HepG2 (cell line): ENCODE data around the gene PCDHGB3. TPM values are rescaled to one million over a fixed set of nuclear protein-coding genes. Genes with fewer than 3 reads are reported as not detected.

ENCODE experiments used
- ATAC-seq: fragments of 200-7000 bp; cut with Tn5 transposase; 3 replicates; pipeline ENCODE4 v1.9.1; 2020; ENCODE audit warnings: mild to moderate bottlenecking, moderate library complexity
- BruUV-seq: library from RNA; stranded (reverse); fragments of 400-500 nt; replicated peaks from 2 replicates; lab custom pipeline; 2021; lab: Mats Ljungman, UMichigan
- CTCF ChIA-PET: fragments of 300-600 bp; formaldehyde crosslinking; extraction: SDS; loops from one replicate; lab custom pipeline; 2021; ENCODE audit warnings: low total read pairs, inconsistent platforms, low intra/inter-chr PET ratio; lab: Yijun Ruan, JAX
- POLR2A ChIA-PET: fragments of 350-600 bp; sonication (Branson Sonifier 250); formaldehyde crosslinking; loops from one replicate; lab custom pipeline; 2020; ENCODE audit warnings: antibody characterized with exemption, inconsistent platforms; lab: Yijun Ruan, JAX
- DNase-seq: peaks from one replicate; pipeline ENCODE4 v3.0.0-alpha.2; 2015; ENCODE audit warnings: low spot score
- FAIRE-seq: peaks from 3 replicates; lab custom pipeline; 2011; peaks lifted over from hg19 to GRCh38; lab: Jason Lieb, UNC
- H2AFZ ChIP-seq: one replicate; pipeline ENCODE4 v1.6.1; 2011; ENCODE audit warnings: low read length, inconsistent platforms
- H3K27ac ChIP-seq: fragments of 300-600 bp; 3 replicates; pipeline ENCODE4 v1.8.0; 2011; ENCODE audit warnings: mixed run types, mild to moderate bottlenecking, mixed read lengths, low read length, inconsistent platforms; ENCODE audit not compliant: insufficient read depth; ENCODE audit errors: extremely low read length
- H3K27me3 ChIP-seq, 2 experiments: fragments of 200-600 bp in 1 of 2; 2 replicates in 1 of 2; 3 replicates in 1 of 2; pipeline versions ENCODE4 v1.6.0 to v1.8.0; 2011; ENCODE audit warnings: low read length in 2 of 2, mild to moderate bottlenecking in 2 of 2, moderate library complexity in 2 of 2, inconsistent platforms in 1 of 2; ENCODE audit not compliant: insufficient read depth in 2 of 2, control insufficient read depth in 1 of 2
- H3K36me3 ChIP-seq, 2 experiments: fragments of 200-600 bp in 1 of 2; replicated peaks in 1 of 2; 2 replicates in 1 of 2; 3 replicates in 1 of 2; pipeline versions ENCODE4 v1.5.1 to v1.8.0; 2011; ENCODE audit warnings: low read length in 2 of 2, inconsistent platforms in 1 of 2; ENCODE audit not compliant: insufficient read depth in 2 of 2, control insufficient read depth in 1 of 2
- H3K4me1 ChIP-seq: 2 replicates; pipeline ENCODE4 v1.5.1; 2012; ENCODE audit warnings: low read length, inconsistent platforms; ENCODE audit not compliant: insufficient read depth
- H3K4me2 ChIP-seq: 2 replicates; pipeline ENCODE4 v1.6.0; 2011; ENCODE audit warnings: low read depth, low read length, inconsistent platforms
- H3K4me3 ChIP-seq, 3 experiments: fragments of 200-600 bp in 1 of 3; sonication (generic), shearing (Covaris generic) in 1 of 3; replicated peaks in 1 of 3; 2 replicates each; pipeline ENCODE4 v1.5.1; 2011 to 2016; ENCODE audit warnings: low read length in 3 of 3, inconsistent platforms in 2 of 3, low read depth in 2 of 3, mild to moderate bottlenecking in 2 of 3, control low read depth in 1 of 3, mixed read lengths in 1 of 3; ENCODE audit not compliant: insufficient read depth in 1 of 3
- H3K79me2 ChIP-seq: one replicate; pipeline ENCODE4 v1.6.1; 2011; ENCODE audit warnings: low read length, inconsistent platforms; ENCODE audit not compliant: insufficient read depth
- H3K9ac ChIP-seq: 2 replicates; pipeline ENCODE4 v1.6.0; 2011; ENCODE audit warnings: mild to moderate bottlenecking, low read depth, low read length, inconsistent platforms; ENCODE audit not compliant: insufficient read depth
- H3K9me3 ChIP-seq: 2 replicates; pipeline ENCODE4 v1.5.1; 2012; ENCODE audit warnings: mild to moderate bottlenecking, low read length
- H4K20me1 ChIP-seq: 2 replicates; pipeline ENCODE4 v1.6.0; 2011; ENCODE audit warnings: inconsistent platforms, mild to moderate bottlenecking, low read length, moderate library complexity; ENCODE audit not compliant: insufficient read depth
- BORCS8-MEF2B ChIP-seq: sonication (generic); formaldehyde crosslinking; IDR thresholded peaks from 2 replicates; pipeline ENCODE4 v1.8.0; 2022; ENCODE audit warnings: mild to moderate bottlenecking, missing genetic modification reagents
- CC2D1A ChIP-seq: sonication (generic); formaldehyde crosslinking; IDR thresholded peaks from 2 replicates; pipeline ENCODE4 v1.8.1; 2023; ENCODE audit warnings: mild to moderate bottlenecking, missing genetic modification reagents
- KAT8 ChIP-seq: IDR thresholded peaks from 2 replicates; pipeline ENCODE4 v1.6.1; 2016; ENCODE audit warnings: missing genetic modification reagents, missing compliant biosample characterization
- KDM3A ChIP-seq: IDR thresholded peaks from 2 replicates; pipeline ENCODE4 v1.6.1; 2018; ENCODE audit warnings: low read depth, missing compliant biosample characterization
- KLF11 ChIP-seq: IDR thresholded peaks from 2 replicates; pipeline ENCODE4 v1.6.1; 2016; ENCODE audit warnings: missing compliant biosample characterization
- KMT2B ChIP-seq: IDR thresholded peaks from 2 replicates; pipeline ENCODE4 v1.6.1; 2016; ENCODE audit warnings: missing genetic modification reagents, missing compliant biosample characterization
- MAFK ChIP-seq, 2 experiments: IDR thresholded peaks in 1 of 2; conservative IDR thresholded peaks in 1 of 2; 2 replicates each; pipeline ENCODE4 v1.6.1; 2011; ENCODE audit warnings: improper control_type of control experiment in 2 of 2, low read length in 2 of 2
- MYPOP ChIP-seq: sonication (generic); formaldehyde crosslinking; IDR thresholded peaks from 2 replicates; pipeline ENCODE4 v1.8.1; 2023; ENCODE audit warnings: mild to moderate bottlenecking, moderate library complexity, missing genetic modification reagents
- NAIF1 ChIP-seq: sonication (generic); formaldehyde crosslinking; IDR thresholded peaks from 2 replicates; pipeline ENCODE4 v1.5.0; 2020; ENCODE audit warnings: mild to moderate bottlenecking, missing genetic modification reagents, borderline replicate concordance
- NFIC ChIP-seq: IDR thresholded peaks from 2 replicates; pipeline ENCODE4 v1.6.1; 2012; ENCODE audit warnings: mild to moderate bottlenecking, low read length, inconsistent platforms
- NFYC ChIP-seq: IDR thresholded peaks from 2 replicates; pipeline ENCODE4 v1.6.1; 2016; ENCODE audit warnings: missing genetic modification reagents, missing compliant biosample characterization
- PAF1 ChIP-seq: IDR thresholded peaks from 2 replicates; pipeline ENCODE4 v1.6.1; 2016; ENCODE audit warnings: missing genetic modification reagents, missing compliant biosample characterization
- SAP130 ChIP-seq: IDR thresholded peaks from 2 replicates; pipeline ENCODE4 v1.6.1; 2016; ENCODE audit warnings: low read depth
- SOX6 ChIP-seq, 2 experiments: fragments of 450-650 bp in 1 of 2; sonication (generic) in 1 of 2; formaldehyde crosslinking in 1 of 2; IDR thresholded peaks; 2 replicates each; pipeline versions ENCODE4 v1.4.0 to v1.6.1; 2017 to 2020; ENCODE audit warnings: antibody characterized with exemption in 1 of 2, mild to moderate bottlenecking in 1 of 2, missing genetic modification reagents in 1 of 2
- STAG1 ChIP-seq: sonication (generic); formaldehyde crosslinking; IDR thresholded peaks from 2 replicates; pipeline ENCODE4 v1.4.0; 2020; ENCODE audit warnings: missing genetic modification reagents
- TBP ChIP-seq: sonication (generic); formaldehyde crosslinking; IDR thresholded peaks from 2 replicates; pipeline ENCODE4 v1.5.0; 2020; ENCODE audit warnings: missing genetic modification reagents
- ZNF3 ChIP-seq: IDR thresholded peaks from 2 replicates; pipeline ENCODE4 v1.7.0; 2017; ENCODE audit warnings: inconsistent platforms
- ZNF512 ChIP-seq: sonication (generic); formaldehyde crosslinking; IDR thresholded peaks from 2 replicates; pipeline ENCODE4 v1.4.0; 2020; ENCODE audit warnings: mild to moderate bottlenecking, missing genetic modification reagents
- ZNF747 ChIP-seq: sonication (generic); formaldehyde crosslinking; IDR thresholded peaks from 2 replicates; pipeline ENCODE4 v1.8.1; 2023; ENCODE audit warnings: missing genetic modification reagents, mild to moderate bottlenecking, borderline replicate concordance
- WGBS: methylation state at CpG from one replicate; pipeline ENCODE4 v1.1.6; 2017; ENCODE audit warnings: low lambda C conversion rate; 5-methylcytosine and 5-hydroxymethylcytosine counted together
- in situ Hi-C: cut with HindIII; loops from 2 replicates; pipeline ENCODE4 v1.10.0; 2017; ENCODE audit warnings: low pct_unique_long_range_greater_than_20kb; ENCODE audit not compliant: extremely low pct_ligation_motif_present
- intact Hi-C: fragments of 100-400 bp; cut with micrococcal nuclease; formaldehyde crosslinking; loops from one replicate; pipeline ENCODE4 v1.10.0; 2022; ENCODE audit not compliant: unreplicated experiment
- polyA plus RNA-seq, 8 experiments: library from polyadenylated mRNA; depleted of rRNA in 3 of 8; stranded (reverse) in 7 of 8; unstranded in 1 of 8; fragments of >200 nt; fragmentation: Illumina TruSeq in 4 of 8; extraction: Trizol in 4 of 8; gene quantifications; 2 replicates each; pipeline versions ENCODE4 v1.2.1 to v1.2.3, GENCODE V29; 2011 to 2016; ENCODE audit warnings: low read depth in 4 of 8, missing spikeins in 1 of 8, mixed read lengths in 1 of 8; ENCODE audit not compliant: insufficient read depth in 1 of 8
- total RNA-seq, 5 experiments: library from RNA; depleted of rRNA; stranded (reverse); fragments of >200 nt; fragmentation: Illumina TruSeq; extraction: Trizol; gene quantifications; 2 replicates each; pipeline ENCODE4 v1.2.3, GENCODE V29; 2016; ENCODE audit warnings: low read depth in 1 of 5

Gene PCDHGB3
- total and polyA plus RNA-seq, 2 of the 13 experiments (the other 11 are each of a cell fraction or from before 2014, with no cell fraction given) = 0.40 to 0.44 TPM

- H3K79me2 ChIP-seq = no peaks in the 10 kb centered on the region
- no TSS peak for BruUV-seq
- H3K4me1 ChIP-seq = no peaks in the 10 kb centered on the region
- H3K4me2 ChIP-seq = no peak within 1 kb of the TSS
- no peaks in the 10 kb centered on the region for H4K20me1 ChIP-seq
- TF ChIP-seq STAG1 (CRISPR knock-in tag) (peak; percentile 30; the same call in 1 of the 2 replicates), ZNF747 (CRISPR knock-in tag) (no peak)
- 72% methylated on average over 22 of the region's 27 CpGs for WGBS
- in situ Hi-C loops = no loop called here
- no peak for DNase-seq
- H3K9ac ChIP-seq = no peak within 1 kb of the TSS
- FAIRE-seq = no peak
- no peak for ATAC-seq
- no peak within 1 kb of the TSS for H2AFZ ChIP-seq
- peaks cover 53% of the 10 kb centered on the region for H3K9me3 ChIP-seq
- no peaks in the 10 kb centered on the region for H3K27me3 ChIP-seq
- no peak within 1 kb of the TSS for H3K4me3 ChIP-seq
- CTCF ChIA-PET = no interaction called here
- intact Hi-C loops = no loop called here
- H3K36me3 ChIP-seq = no peaks in the 10 kb centered on the region
- POLR2A ChIA-PET = no interaction called here
- H3K27ac ChIP-seq = no peak within 1 kb of the TSS
These were observed 3.8 kb downstream of the PCDHGB3 start, which contains the start of gene PCDHGA6 for GRCh38 chr5:141373673-141374317. PCDHGA6 (plus strand) TSS chr5:141373891; CDS start chr5:141374084, 193 bp downstream.

GRCh38 chr5:141374627-141375026 lies 4.6 kb downstream of the PCDHGB3 start:
- Histone ChIP-seq H3K4me2 (no peak overlapping the region), H3K36me3 (no peaks in the 10 kb centered on the region), H4K20me1 (no peaks in the 10 kb centered on the region), H3K4me1 (no peaks in the 10 kb centered on the region), H2AFZ (no peak overlapping the region), H3K4me3 (no peak overlapping the region), H3K9ac (no peak overlapping the region), H3K79me2 (no peaks in the 10 kb centered on the region), H3K27me3 (no peaks in the 10 kb centered on the region), H3K9me3 (peaks cover 53% of the 10 kb centered on the region), H3K27ac (no peak overlapping the region)
- DNase-seq (no peak), ATAC-seq (no peak), FAIRE-seq (no peak)
- intact Hi-C loops = no loop called here
- in situ Hi-C loops = no loop called here
- ChIA-PET CTCF (no interaction called here), POLR2A (no interaction called here)
- 32% methylated on average over 4 of the region's 14 CpGs for WGBS
- no TSS peak for BruUV-seq
- TF ChIP-seq SAP130 (no peak), NAIF1 (CRISPR knock-in tag) (no peak), CC2D1A (CRISPR knock-in tag) (no peak), KAT8 (CRISPR knock-in tag) (no peak), ZNF512 (no peak), NFYC (CRISPR knock-in tag) (no peak), TBP (CRISPR knock-in tag) (no peak), KMT2B (CRISPR knock-in tag) (no peak), MYPOP (CRISPR knock-in tag) (no peak), BORCS8-MEF2B (CRISPR knock-in tag) (no peak), NFIC (no peak), KDM3A (no peak), MAFK (conservative IDR thresholded peaks at IDR 0.05 in 1 of 2, IDR thresholded peaks at IDR 0.05 in 1 of 2; ENCODE audit: low read length in 2 of 2) (no peak), SOX6 (IDR thresholded peaks at IDR 0.05) (no peak), SOX6 (CRISPR knock-in tag; IDR thresholded peaks at IDR 0.05) (no peak), PAF1 (CRISPR knock-in tag) (no peak), KLF11 (no peak), ZNF3 (no peak)
